ENCODE data around the gene HRH2.
"Not testable (repeated sequence)": the region's sequence is repeated elsewhere in the genome, so short reads cannot be mapped to it uniquely, and the experiment has no call there.

Gene HRH2

GRCh38 chr5:175753536-175754402 lies 95.9 kb downstream of the HRH2 start:
- ATAC-seq (replicated peaks): no peak
- peaks cover 84 to 89% of the 10 kb centered on the region in 2 donors for H3K27me3 Mint-ChIP-seq
- H3K27ac Mint-ChIP-seq: no peak overlapping the region

GRCh38 chr5:175759991-175760390 lies 102.1 kb downstream of the HRH2 start:
- not testable (repeated sequence) for H3K4me3 Mint-ChIP-seq; ATAC-seq (replicated peaks); DNase-seq; H3K9me3 Mint-ChIP-seq; H3K36me3 Mint-ChIP-seq (ENCODE audit: insufficient read depth); H3K27ac Mint-ChIP-seq; H3K4me1 Mint-ChIP-seq (ENCODE audit: low read depth in 2 of 2)
- peaks cover 66 to 69% of the 10 kb centered on the region in 2 donors for H3K27me3 Mint-ChIP-seq

More at GRCh38 chr5:175753536-175754402, 95.9 kb downstream of the HRH2 start:
- no peak overlapping the region for H3K4me3 Mint-ChIP-seq
- DNase-seq: no peak
- H3K9me3 Mint-ChIP-seq: no peaks in the 10 kb centered on the region
- H3K4me1 Mint-ChIP-seq (ENCODE audit: low read depth in 2 of 2): no peaks in the 10 kb centered on the region
- H3K36me3 Mint-ChIP-seq (ENCODE audit: insufficient read depth): no peaks in the 10 kb centered on the region

Measured in effector memory CD8-positive, alpha-beta T cell (primary cell).